ENCODE measurements around the gene SCARF2.
"Not testable (repeated sequence)": the region's sequence is repeated elsewhere in the genome, so short reads cannot be mapped to it uniquely, and the experiment has no call there.

SCARF2 gene

GRCh38 chr22:20391222-20391621, 46.4 kb downstream of the SCARF2 start:
- no peak overlapping the region for H3K4me3 Mint-ChIP-seq
- H3K36me3 Mint-ChIP-seq: no peaks in the 10 kb centered on the region
- ATAC-seq (no peak), DNase-seq (ENCODE audit: low spot score in 2 of 2) (no peak)
- no peaks in the 10 kb centered on the region for H3K9me3 Mint-ChIP-seq
- H3K4me1 Mint-ChIP-seq: peaks cover 15% of the 10 kb centered on the region
- no peak overlapping the region for H3K27ac Mint-ChIP-seq

- Mint-ChIP-seq H3K27ac (peak overlapping the region; percentile 45), H3K9me3 (no peaks in the 10 kb centered on the region), H3K4me1 (peaks cover 8% of the 10 kb centered on the region), H3K36me3 (no peaks in the 10 kb centered on the region), H3K4me3 (no peak overlapping the region)
- no peak for ATAC-seq
- DNase-seq (ENCODE audit: low spot score in 2 of 2): no peak
These were observed 47.2 kb downstream of the SCARF2 start for GRCh38 chr22:20390394-20390907.

- H3K27ac Mint-ChIP-seq: no peak overlapping the region
- ATAC-seq (no peak), DNase-seq (ENCODE audit: low spot score in 2 of 2) (no peak)
- no peaks in the 10 kb centered on the region for H3K36me3 Mint-ChIP-seq
- H3K4me1 Mint-ChIP-seq: no peaks in the 10 kb centered on the region
- H3K9me3 Mint-ChIP-seq: no peaks in the 10 kb centered on the region
- H3K4me3 Mint-ChIP-seq: no peak overlapping the region
These were observed 48.3 kb downstream of the SCARF2 start for GRCh38 chr22:20389288-20389687.

GRCh38 chr22:20388200-20388599, 49.4 kb downstream of the SCARF2 start:
- Mint-ChIP-seq H3K27ac (no peak overlapping the region), H3K4me3 (no peak overlapping the region), H3K36me3 (no peaks in the 10 kb centered on the region), H3K4me1 (no peaks in the 10 kb centered on the region), H3K9me3 (no peaks in the 10 kb centered on the region)
- DNase-seq (ENCODE audit: low spot score in 2 of 2) (no peak), ATAC-seq (no peak)

GRCh38 chr22:20386972-20387371, 50.7 kb downstream of the SCARF2 start:
- H3K27ac Mint-ChIP-seq: no peak overlapping the region
- H3K9me3 Mint-ChIP-seq: no peaks in the 10 kb centered on the region
- DNase-seq (ENCODE audit: low spot score in 2 of 2) (no peak), ATAC-seq (no peak)
- no peaks in the 10 kb centered on the region for H3K36me3 Mint-ChIP-seq
- H3K4me3 Mint-ChIP-seq: no peak overlapping the region
- no peaks in the 10 kb centered on the region for H3K4me1 Mint-ChIP-seq

GRCh38 chr22:20386336-20386735, 51.3 kb downstream of the SCARF2 start:
- ATAC-seq (no peak), DNase-seq (ENCODE audit: low spot score in 2 of 2) (no peak)
- Mint-ChIP-seq H3K4me3 (no peak overlapping the region), H3K4me1 (no peaks in the 10 kb centered on the region), H3K36me3 (no peaks in the 10 kb centered on the region), H3K9me3 (no peaks in the 10 kb centered on the region), H3K27ac (no peak overlapping the region)

GRCh38 chr22:20384865-20385264, 52.8 kb downstream of the SCARF2 start:
- no peak overlapping the region for H3K27ac Mint-ChIP-seq
- ATAC-seq: no peak

GRCh38 chr22:20384171-20384570, 53.5 kb downstream of the SCARF2 start:
- no peak for ATAC-seq
- no peak overlapping the region for H3K27ac Mint-ChIP-seq
- no peaks in the 10 kb centered on the region for H3K9me3 Mint-ChIP-seq
- H3K4me3 Mint-ChIP-seq: no peak overlapping the region
- H3K4me1 Mint-ChIP-seq: no peaks in the 10 kb centered on the region
- no peaks in the 10 kb centered on the region for H3K36me3 Mint-ChIP-seq
- DNase-seq (ENCODE audit: low spot score in 2 of 2): no peak

More at GRCh38 chr22:20384865-20385264, 52.8 kb downstream of the SCARF2 start:
- Mint-ChIP-seq H3K4me1 (no peaks in the 10 kb centered on the region), H3K36me3 (no peaks in the 10 kb centered on the region), H3K4me3 (no peak overlapping the region), H3K9me3 (no peaks in the 10 kb centered on the region)
- no peak for DNase-seq (ENCODE audit: low spot score in 2 of 2)

GRCh38 chr22:20383538-20383937, 54.1 kb downstream of the SCARF2 start:
- H3K4me1 Mint-ChIP-seq: no peaks in the 10 kb centered on the region
- ATAC-seq: no peak
- H3K27ac Mint-ChIP-seq: no peak overlapping the region
- H3K4me3 Mint-ChIP-seq: no peak overlapping the region
- no peak for DNase-seq (ENCODE audit: low spot score in 2 of 2)
- H3K36me3 Mint-ChIP-seq: no peaks in the 10 kb centered on the region
- no peaks in the 10 kb centered on the region for H3K9me3 Mint-ChIP-seq

- H3K36me3 Mint-ChIP-seq: no peaks in the 10 kb centered on the region
- no peak overlapping the region for H3K27ac Mint-ChIP-seq
- no peak overlapping the region for H3K4me3 Mint-ChIP-seq
- H3K9me3 Mint-ChIP-seq: no peaks in the 10 kb centered on the region
- DNase-seq (ENCODE audit: low spot score in 2 of 2) (no peak), ATAC-seq (no peak)
- no peaks in the 10 kb centered on the region for H3K4me1 Mint-ChIP-seq
These were observed 57.1 kb downstream of the SCARF2 start for GRCh38 chr22:20380486-20380885.

- H3K4me3 Mint-ChIP-seq; H3K9me3 Mint-ChIP-seq; H3K4me1 Mint-ChIP-seq; ATAC-seq; DNase-seq (ENCODE audit: low spot score in 2 of 2); H3K27ac Mint-ChIP-seq; H3K36me3 Mint-ChIP-seq: not testable (repeated sequence)
These were observed 58.9 kb downstream of the SCARF2 start for GRCh38 chr22:20378684-20379083.

GRCh38 chr22:20378110-20378509, 59.5 kb downstream of the SCARF2 start:
- Mint-ChIP-seq H3K27ac (no peak overlapping the region), H3K4me1 (no peaks in the 10 kb centered on the region), H3K9me3 (no peaks in the 10 kb centered on the region), H3K36me3 (no peaks in the 10 kb centered on the region), H3K4me3 (no peak overlapping the region)
- ATAC-seq (no peak), DNase-seq (ENCODE audit: low spot score in 2 of 2) (no peak)

GRCh38 chr22:20376983-20377382, 60.6 kb downstream of the SCARF2 start:
- not testable (repeated sequence) for H3K4me3 Mint-ChIP-seq, H3K9me3 Mint-ChIP-seq

GRCh38 chr22:20376281-20376680, 61.3 kb downstream of the SCARF2 start:
- not testable (repeated sequence) for H3K27ac Mint-ChIP-seq; DNase-seq (ENCODE audit: low spot score in 2 of 2); H3K36me3 Mint-ChIP-seq; H3K9me3 Mint-ChIP-seq; ATAC-seq; H3K4me1 Mint-ChIP-seq; H3K4me3 Mint-ChIP-seq

More at GRCh38 chr22:20376983-20377382, 60.6 kb downstream of the SCARF2 start:
- not testable (repeated sequence) for DNase-seq (ENCODE audit: low spot score in 2 of 2); H3K4me1 Mint-ChIP-seq; H3K36me3 Mint-ChIP-seq; H3K27ac Mint-ChIP-seq; ATAC-seq

All from stimulated activated effector memory CD8-positive, alpha-beta T cell treated with anti-CD3 and anti-CD28 coated beads, Interleukin-12 subunit alpha, Interleukin-12 subunit beta, amount 100 ng/mL, for 72 hours (primary cell).